SJCRH30 (cell line): Measurements from ENCODE around the gene IQSEC2. TPM values are rescaled to one million over a fixed set of nuclear protein-coding genes. Genes with fewer than 3 reads are reported as not detected.
A peak's percentile ranks its signal among the peaks of the same experiment; 100 is the strongest.

Source experiments
- DNase-seq, 2 experiments: peaks; one replicate each; pipeline ENCODE4 v3.0.0-alpha.2; 2015 to 2020
- H3K27ac ChIP-seq: fragments of 250-450 bp; sonication (Bioruptor Pico); 2 replicates; pipeline ENCODE4 v1.5.1; 2020; ENCODE audit warnings: mild to moderate bottlenecking, moderate library complexity
- H3K27me3 ChIP-seq: fragments of 250-450 bp; sonication (Bioruptor Pico); 2 replicates; pipeline ENCODE4 v1.5.1; 2020; ENCODE audit warnings: mild to moderate bottlenecking, moderate library complexity
- H3K36me3 ChIP-seq: fragments of 250-450 bp; sonication (Bioruptor Pico); 2 replicates; pipeline ENCODE4 v1.5.1; 2020; ENCODE audit warnings: mild to moderate bottlenecking, moderate library complexity
- H3K4me1 ChIP-seq: fragments of 250-450 bp; sonication (Bioruptor Pico); 2 replicates; pipeline ENCODE4 v1.5.1; 2020; ENCODE audit warnings: mild to moderate bottlenecking, moderate library complexity
- H3K4me3 ChIP-seq: fragments of 250-450 bp; sonication (Bioruptor Pico); 2 replicates; pipeline ENCODE4 v1.5.1; 2020; ENCODE audit warnings: mild to moderate bottlenecking, moderate library complexity
- H3K9me3 ChIP-seq: fragments of 250-450 bp; sonication (Bioruptor Pico); replicated peaks from 2 replicates; pipeline ENCODE4 v1.5.1; 2020; ENCODE audit warnings: mild to moderate bottlenecking, moderate library complexity
- total RNA-seq: library from RNA; depleted of rRNA; stranded (reverse); fragments of >200 nt; shearing (Covaris generic); gene quantifications from 2 replicates; pipeline ENCODE4 v1.2.3, GENCODE V29; 2014

Gene IQSEC2
- total RNA-seq, 1 experiment from 2014 or later = 2.2 TPM

GRCh38 chrX:53249408-53250042 lies 31.9 kb downstream of the IQSEC2 start:
- Histone ChIP-seq H3K4me1 (no peaks in the 10 kb centered on the region), H3K27me3 (no peaks in the 10 kb centered on the region), H3K9me3 (no peaks in the 10 kb centered on the region), H3K27ac (no peak overlapping the region), H3K36me3 (no peaks in the 10 kb centered on the region), H3K4me3 (no peak overlapping the region)
- no peak for DNase-seq

- DNase-seq = no peak
- H3K4me3 ChIP-seq = no peak overlapping the region
- H3K27ac ChIP-seq = no peak overlapping the region
- no peaks in the 10 kb centered on the region for H3K4me1 ChIP-seq
- no peaks in the 10 kb centered on the region for H3K36me3 ChIP-seq
- H3K27me3 ChIP-seq = no peaks in the 10 kb centered on the region
- H3K9me3 ChIP-seq = no peaks in the 10 kb centered on the region
Observed at GRCh38 chrX:53247928-53248327, 33.5 kb downstream of the IQSEC2 start.

DNA sequence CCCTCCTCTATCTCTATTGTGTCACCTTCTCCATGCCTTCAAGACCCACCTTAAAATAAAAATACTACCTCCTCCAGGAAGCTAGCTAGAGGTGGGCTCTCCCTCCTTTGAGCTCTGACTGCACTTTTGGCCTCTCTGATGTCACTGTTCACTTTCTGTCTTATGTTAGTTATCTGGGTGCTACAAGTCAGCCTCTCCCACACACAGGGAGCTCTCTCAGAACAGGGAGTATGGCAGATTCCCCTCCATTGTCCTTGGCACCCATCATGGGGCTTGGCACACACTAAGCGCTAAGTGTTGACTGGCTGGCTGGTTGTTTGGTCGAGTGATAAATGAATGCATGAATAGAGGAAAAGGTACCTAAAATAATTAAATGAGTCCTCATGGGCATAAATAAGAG lies 35.2 kb downstream of the IQSEC2 start:
- no peaks in the 10 kb centered on the region for H3K4me1 ChIP-seq
- H3K36me3 ChIP-seq = no peaks in the 10 kb centered on the region
- H3K27me3 ChIP-seq = no peaks in the 10 kb centered on the region
- no peak overlapping the region for H3K4me3 ChIP-seq
- no peak for DNase-seq
- H3K27ac ChIP-seq = no peak overlapping the region
- no peaks in the 10 kb centered on the region for H3K9me3 ChIP-seq

DNA sequence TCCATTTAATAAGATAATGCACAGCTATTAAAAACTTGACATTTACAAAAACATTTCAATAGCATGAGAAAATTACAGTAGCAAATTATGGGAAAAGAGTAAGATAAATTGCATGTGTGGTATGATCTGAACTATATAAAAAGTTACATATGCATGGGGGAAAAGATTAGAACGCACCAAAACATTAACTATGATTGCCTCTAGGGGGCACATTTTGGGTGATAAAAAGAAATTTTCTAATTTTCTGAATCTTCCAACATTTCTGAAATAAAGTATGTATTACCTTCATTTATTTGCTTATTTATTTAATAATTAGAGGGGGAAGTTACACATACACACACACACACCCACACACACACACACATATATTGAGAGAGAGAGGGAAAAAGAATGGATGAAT lies 36.8 kb downstream of the IQSEC2 start:
- no peaks in the 10 kb centered on the region for H3K9me3 ChIP-seq
- no peak overlapping the region for H3K4me3 ChIP-seq
- no peaks in the 10 kb centered on the region for H3K4me1 ChIP-seq
- no peaks in the 10 kb centered on the region for H3K36me3 ChIP-seq
- no peak for DNase-seq
- H3K27ac ChIP-seq = no peak overlapping the region
- H3K27me3 ChIP-seq = no peaks in the 10 kb centered on the region

DNA sequence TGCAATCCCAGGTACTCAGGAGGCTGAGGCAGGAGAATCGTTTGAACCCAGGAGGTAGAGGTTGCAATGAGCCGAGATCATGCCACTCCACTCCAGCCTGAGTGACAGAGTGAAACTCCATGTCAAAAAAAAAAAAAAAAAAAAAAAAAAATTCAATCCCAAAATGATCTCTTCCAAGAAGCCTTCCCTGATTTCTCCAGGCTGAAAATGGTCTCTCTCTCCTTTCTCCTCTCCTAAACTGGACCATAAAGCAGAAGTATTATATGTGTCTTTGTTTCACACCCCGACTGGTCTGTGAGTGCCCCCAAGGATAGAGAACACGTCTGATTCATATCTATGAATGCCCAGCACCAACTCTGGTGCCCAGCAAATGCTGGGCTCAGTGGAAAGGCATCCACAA lies 39.1 kb downstream of the IQSEC2 start:
- Histone ChIP-seq H3K4me3 (no peak overlapping the region), H3K27me3 (no peaks in the 10 kb centered on the region), H3K27ac (no peak overlapping the region), H3K9me3 (no peaks in the 10 kb centered on the region), H3K4me1 (no peaks in the 10 kb centered on the region), H3K36me3 (no peaks in the 10 kb centered on the region)
- no peak for DNase-seq

DNA sequence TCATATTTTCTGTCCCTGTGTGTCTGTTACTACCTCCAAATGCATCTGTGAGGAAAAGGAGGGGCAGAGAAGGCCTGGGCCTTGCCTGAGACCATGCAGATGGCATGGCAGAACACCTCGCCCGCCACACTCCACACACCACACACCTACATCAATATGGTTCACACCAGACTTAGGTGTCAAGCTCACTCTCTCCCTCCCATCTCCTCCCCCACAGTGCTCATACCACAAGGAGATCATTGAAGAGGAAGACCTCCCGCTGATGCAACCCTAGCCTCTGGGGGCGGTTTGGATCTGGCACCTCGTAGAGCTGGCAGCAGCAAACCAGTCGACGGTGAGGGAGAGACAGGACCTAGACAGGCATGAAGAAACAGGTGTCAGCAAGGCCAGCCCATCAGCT lies 39.8 kb downstream of the IQSEC2 start:
- Histone ChIP-seq H3K27ac (no peak overlapping the region), H3K4me1 (no peaks in the 10 kb centered on the region), H3K27me3 (no peaks in the 10 kb centered on the region), H3K36me3 (no peaks in the 10 kb centered on the region), H3K4me3 (no peak overlapping the region), H3K9me3 (no peaks in the 10 kb centered on the region)
- no peak for DNase-seq

DNA sequence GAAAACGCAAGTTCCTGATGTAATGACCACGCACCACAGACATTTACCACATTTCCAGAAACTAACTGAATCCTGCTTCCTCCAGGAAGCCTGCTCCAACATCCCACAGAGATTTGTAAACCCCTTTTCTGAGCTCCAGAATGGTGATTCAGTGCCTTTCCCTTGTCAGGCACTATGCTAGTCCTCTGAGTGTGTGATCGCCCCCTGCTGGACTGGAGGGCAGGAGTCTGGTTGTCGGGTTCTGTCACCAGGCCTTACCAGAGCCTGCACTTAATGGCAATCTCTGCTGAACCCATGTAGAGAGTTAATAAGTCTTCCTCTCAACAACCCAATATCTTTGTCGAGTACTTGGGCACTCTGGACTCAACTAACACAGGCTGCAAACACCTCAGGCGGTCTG lies 41.9 kb downstream of the IQSEC2 start:
- no peaks in the 10 kb centered on the region for H3K27me3 ChIP-seq
- no peaks in the 10 kb centered on the region for H3K36me3 ChIP-seq
- no peak overlapping the region for H3K27ac ChIP-seq
- no peak overlapping the region for H3K4me3 ChIP-seq
- no peaks in the 10 kb centered on the region for H3K9me3 ChIP-seq
- peak; percentile 10 to 14 for DNase-seq
- no peaks in the 10 kb centered on the region for H3K4me1 ChIP-seq

DNA sequence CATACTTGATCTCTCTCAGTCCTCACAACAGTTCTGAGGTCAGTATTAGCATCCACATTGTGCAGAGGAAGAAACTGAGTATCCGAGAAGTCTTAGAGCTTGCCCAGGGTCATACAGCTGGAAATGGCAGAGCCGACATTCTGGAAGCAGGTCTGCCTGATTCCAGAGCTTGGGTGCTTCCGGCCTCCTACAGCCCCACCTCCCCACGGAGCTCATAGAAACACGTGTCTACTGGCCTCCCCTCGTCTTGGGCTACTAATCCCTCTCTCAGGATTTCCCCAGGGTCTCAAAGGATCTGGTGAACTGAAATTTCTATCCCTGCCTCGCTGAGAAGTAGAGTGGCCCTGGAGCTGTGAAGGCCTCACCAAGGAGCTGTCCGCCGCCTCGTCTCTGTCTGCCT lies 44.3 kb downstream of the IQSEC2 start:
- Histone ChIP-seq H3K36me3 (no peaks in the 10 kb centered on the region), H3K9me3 (no peaks in the 10 kb centered on the region), H3K27ac (no peak overlapping the region), H3K27me3 (no peaks in the 10 kb centered on the region), H3K4me3 (no peak overlapping the region), H3K4me1 (no peaks in the 10 kb centered on the region)
- DNase-seq = no peak

- Histone ChIP-seq H3K4me1 (no peaks in the 10 kb centered on the region), H3K27me3 (no peaks in the 10 kb centered on the region), H3K27ac (no peak overlapping the region), H3K36me3 (no peaks in the 10 kb centered on the region), H3K4me3 (no peak overlapping the region), H3K9me3 (no peaks in the 10 kb centered on the region)
- DNase-seq = no peak
Observed at GRCh38 chrX:53236025-53236679, 45.2 kb downstream of the IQSEC2 start.

DNA sequence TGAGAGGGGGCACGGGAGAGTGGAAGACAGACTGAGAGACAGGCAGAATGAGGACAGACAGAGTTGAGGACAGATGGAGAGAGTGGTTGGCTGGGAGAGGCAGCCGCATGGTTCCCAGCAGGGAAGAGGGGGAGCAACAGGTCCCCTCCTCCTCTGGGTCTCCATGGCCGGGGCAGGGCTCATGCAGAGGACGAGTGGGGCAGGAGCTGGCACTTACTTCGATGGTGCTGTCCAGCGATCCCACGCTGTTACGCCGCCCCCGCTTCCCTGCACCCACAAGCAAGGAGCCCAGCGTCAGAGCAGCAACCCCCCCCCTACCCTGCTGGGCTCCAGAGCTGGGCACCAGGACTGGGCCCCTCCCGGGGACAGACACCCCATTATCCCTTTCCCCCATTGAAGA lies 45.8 kb downstream of the IQSEC2 start:
- Histone ChIP-seq H3K36me3 (no peaks in the 10 kb centered on the region), H3K4me1 (no peaks in the 10 kb centered on the region), H3K4me3 (no peak overlapping the region), H3K27ac (no peak overlapping the region), H3K27me3 (no peaks in the 10 kb centered on the region), H3K9me3 (no peaks in the 10 kb centered on the region)
- no peak for DNase-seq

DNA sequence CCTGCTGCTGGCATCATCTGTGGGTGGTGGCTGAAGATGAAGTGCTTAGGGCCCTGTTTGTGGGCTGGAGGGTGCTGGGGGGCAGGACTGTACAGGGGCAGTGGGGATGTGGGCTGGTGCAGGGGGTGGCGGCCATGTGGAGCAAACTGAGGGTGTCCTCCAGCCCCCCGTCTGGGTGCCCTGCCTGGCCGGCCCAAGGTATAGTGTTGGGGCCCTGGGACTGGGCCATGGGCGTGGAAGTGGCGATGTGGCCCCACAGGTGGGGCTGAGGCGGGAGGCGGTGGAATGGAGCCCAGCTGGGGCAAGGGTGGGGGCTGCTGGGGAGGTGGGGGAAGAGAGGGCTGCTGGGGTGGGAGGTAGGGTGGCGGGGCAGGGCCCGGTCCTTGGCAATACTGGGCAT lies 46.9 kb downstream of the IQSEC2 start:
- no peak for DNase-seq
- Histone ChIP-seq H3K27me3 (no peaks in the 10 kb centered on the region), H3K9me3 (no peaks in the 10 kb centered on the region), H3K36me3 (no peaks in the 10 kb centered on the region), H3K27ac (no peak overlapping the region), H3K4me3 (no peak overlapping the region), H3K4me1 (no peaks in the 10 kb centered on the region)

DNA sequence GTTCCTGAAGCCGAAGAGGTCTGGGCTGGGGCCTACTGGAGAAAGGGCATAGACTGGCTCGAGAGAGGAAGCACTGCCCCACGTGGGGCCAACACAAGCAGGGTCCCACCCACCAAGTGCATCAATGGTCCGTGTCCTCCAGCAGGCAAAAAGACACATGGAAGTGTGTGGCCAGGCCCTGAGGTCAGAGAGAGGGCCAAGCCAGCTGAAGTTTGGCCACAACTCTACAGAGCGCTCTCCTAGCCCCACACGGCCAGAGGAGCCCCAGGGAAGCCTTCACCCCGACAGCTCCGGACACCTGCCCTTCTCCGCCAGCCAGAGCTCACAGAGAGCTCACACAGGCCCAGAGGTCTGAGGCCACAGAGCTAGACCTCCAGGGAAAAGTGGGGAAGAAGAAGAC lies 47.8 kb downstream of the IQSEC2 start:
- H3K27me3 ChIP-seq = no peaks in the 10 kb centered on the region
- no peak overlapping the region for H3K27ac ChIP-seq
- no peaks in the 10 kb centered on the region for H3K36me3 ChIP-seq
- DNase-seq = no peak
- no peaks in the 10 kb centered on the region for H3K4me1 ChIP-seq
- no peaks in the 10 kb centered on the region for H3K9me3 ChIP-seq
- no peak overlapping the region for H3K4me3 ChIP-seq

DNA sequence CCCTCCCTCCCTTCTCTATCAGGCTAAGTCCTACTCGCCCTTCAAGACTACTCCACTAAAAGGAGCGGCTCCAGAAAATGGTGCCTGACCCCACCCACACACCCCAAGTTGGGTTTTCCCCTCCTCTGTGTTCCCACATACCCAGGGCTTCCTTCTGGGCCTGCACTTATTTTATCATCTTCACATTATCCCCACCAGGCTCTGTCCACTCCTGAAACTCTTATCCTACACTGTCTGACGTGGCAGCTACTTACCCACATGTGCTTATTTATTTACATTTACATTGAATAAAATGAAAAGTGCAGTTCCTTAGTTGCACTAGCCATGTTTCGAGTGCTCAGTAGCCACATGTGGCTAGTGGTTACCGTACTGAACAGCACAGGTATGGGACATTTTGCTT lies 51.3 kb downstream of the IQSEC2 start:
- H3K4me3 ChIP-seq = no peak overlapping the region

DNA sequence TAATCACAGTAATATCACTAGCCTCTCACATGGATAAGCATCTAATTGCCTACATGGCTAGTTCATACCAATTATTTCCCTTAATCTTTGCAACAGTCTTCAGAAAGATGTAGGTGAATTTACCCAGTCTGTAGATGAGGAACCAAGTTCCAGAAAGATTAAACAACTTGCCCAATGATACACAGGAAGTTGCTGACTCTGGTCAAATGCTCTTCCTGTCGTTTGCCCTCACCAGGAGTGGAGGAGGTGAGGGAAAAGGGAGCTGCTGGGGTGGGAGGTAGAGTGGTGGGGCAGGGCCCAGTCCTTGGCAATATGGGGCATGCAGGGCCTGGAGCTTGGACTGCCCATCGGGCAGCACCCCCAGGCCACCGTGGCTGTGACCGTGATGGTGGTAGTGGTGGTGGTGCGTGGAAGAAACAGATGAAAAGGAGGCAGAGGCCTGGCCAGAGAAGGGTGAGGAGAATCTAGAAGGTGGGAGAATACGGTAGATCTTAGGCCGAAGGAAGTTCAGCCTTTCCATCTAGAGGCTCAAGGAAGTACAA lies 54.1 kb downstream of the IQSEC2 start:
- Histone ChIP-seq H3K4me3 (no peak overlapping the region), H3K4me1 (no peaks in the 10 kb centered on the region), H3K27ac (no peak overlapping the region), H3K27me3 (no peaks in the 10 kb centered on the region), H3K9me3 (no peaks in the 10 kb centered on the region), H3K36me3 (no peaks in the 10 kb centered on the region)
- DNase-seq = no peak

More for the DNA sequence above, 51.3 kb downstream of the IQSEC2 start:
- DNase-seq = no peak
- H3K36me3 ChIP-seq = no peaks in the 10 kb centered on the region
- no peaks in the 10 kb centered on the region for H3K9me3 ChIP-seq
- no peak overlapping the region for H3K27ac ChIP-seq
- H3K4me1 ChIP-seq = no peaks in the 10 kb centered on the region
- no peaks in the 10 kb centered on the region for H3K27me3 ChIP-seq

DNA sequence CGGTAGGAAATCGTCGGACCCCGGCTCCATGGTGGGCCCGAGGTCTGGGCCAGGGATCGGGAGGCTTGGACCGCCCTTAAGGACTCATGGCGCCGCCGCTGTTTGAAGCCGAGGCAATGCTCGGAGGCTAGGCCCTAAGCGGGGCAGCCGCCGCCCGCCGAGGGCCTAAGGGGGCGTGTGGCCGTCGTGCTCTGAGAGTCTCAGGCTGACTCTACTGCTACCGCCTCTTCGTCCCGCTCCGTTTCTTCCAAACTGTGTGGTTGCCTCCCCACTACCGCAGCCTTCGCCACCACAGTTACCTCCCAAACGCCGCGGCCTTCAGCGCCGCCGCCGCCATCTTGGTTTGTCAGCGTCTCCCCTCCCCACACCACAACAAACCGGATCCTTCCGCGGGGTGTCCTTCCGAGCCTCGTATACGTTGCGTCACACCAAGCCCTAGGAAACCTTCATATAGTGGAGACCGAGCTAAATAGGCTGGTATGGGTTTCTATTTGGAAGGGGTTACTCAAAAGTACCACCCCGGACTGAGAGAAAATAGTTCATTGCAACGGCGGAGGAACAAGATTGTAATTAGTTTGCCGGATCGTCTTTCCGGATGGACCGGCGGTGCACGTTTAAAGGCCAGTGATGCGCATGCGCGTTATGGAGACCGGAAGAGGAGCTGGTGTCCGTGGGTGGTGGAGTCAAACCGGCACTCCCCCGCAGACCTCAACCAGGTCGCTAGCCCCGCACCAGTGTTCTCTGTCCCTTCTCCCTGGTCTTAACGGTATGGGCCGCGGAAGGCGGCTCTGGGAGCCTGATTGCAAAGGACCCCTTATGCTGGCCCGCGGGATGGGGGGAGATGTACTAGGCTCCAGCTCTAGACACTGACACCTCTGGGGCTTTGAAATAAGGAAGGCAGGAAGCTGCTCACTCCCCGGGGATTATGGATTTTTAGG lies 56.3 kb downstream of the IQSEC2 start, which contains the start of gene KDM5C:
KDM5C (minus strand) TSS at position 348 of the 938 bp plus-strand sequence; CDS start at position 30, 318 bp downstream.
- peak within 1 kb of the TSS; percentile 95 for H3K27ac ChIP-seq
- no peaks in the 10 kb centered on the region for H3K27me3 ChIP-seq
- peak within 1 kb of the TSS; percentile 89 for H3K4me3 ChIP-seq
- peak; percentile 83 to 90 for DNase-seq
- H3K4me1 ChIP-seq = no peaks in the 10 kb centered on the region
- H3K9me3 ChIP-seq = no peaks in the 10 kb centered on the region
- no peaks in the 10 kb centered on the region; the same call in 1 of the 2 replicates for H3K36me3 ChIP-seq
